NCI-H82 (cell line): ENCODE measurements around the gene ELFN2.
A peak's percentile ranks its signal among the peaks of the same experiment; 100 is the strongest.

Experiments
- DNase-seq: peaks from one replicate; lab custom pipeline; 2025; lab: John Stamatoyannopoulos, UW

ELFN2 gene

GRCh38 chr22:37454857-37455686 lies 27.8 kb upstream of the ELFN2 start:
- peak; percentile 28 for DNase-seq

DNA sequence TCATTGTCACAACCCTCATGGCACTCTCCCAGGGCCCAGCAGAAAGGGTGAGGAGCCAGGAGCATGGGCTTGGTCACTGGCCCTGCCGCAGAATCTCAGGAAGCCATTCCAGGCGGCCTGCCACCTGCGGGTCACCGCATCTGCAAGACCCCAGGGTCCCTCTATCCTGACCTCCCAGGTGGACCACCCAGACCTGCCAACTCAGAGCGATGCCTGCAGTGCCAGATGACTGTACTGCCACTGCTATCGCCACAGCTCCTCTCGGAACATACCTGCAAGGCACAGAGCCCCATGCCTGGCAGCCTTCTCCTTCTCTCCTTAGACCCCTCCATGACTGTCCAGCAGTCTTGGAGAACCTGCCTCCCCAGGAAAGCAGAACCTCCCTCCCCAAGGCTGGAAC lies 26.4 kb upstream of the ELFN2 start:
- DNase-seq, result no peak

DNA sequence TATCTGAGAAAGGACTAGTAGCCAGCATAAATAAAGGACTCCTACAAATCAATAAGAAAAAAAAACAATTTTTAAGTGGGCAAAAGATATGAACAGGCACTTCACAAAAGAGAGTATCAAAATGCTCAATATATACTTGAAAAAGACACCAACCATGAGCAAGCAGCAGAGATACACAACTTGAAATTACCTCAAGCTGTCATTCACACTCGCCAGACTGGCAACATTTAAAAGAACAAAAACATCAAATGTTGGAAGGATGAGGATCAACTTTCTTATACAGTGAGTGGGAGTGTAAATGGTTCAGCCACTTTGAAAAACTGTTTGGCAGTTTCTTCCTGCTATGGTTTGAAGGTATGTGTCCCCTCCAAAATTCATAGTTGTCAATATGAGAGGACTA lies 23.9 kb upstream of the ELFN2 start:
- DNase-seq, result no peak

GRCh38 chr22:37449331-37450001 lies 22.2 kb upstream of the ELFN2 start:
- DNase-seq, result no peak

DNA sequence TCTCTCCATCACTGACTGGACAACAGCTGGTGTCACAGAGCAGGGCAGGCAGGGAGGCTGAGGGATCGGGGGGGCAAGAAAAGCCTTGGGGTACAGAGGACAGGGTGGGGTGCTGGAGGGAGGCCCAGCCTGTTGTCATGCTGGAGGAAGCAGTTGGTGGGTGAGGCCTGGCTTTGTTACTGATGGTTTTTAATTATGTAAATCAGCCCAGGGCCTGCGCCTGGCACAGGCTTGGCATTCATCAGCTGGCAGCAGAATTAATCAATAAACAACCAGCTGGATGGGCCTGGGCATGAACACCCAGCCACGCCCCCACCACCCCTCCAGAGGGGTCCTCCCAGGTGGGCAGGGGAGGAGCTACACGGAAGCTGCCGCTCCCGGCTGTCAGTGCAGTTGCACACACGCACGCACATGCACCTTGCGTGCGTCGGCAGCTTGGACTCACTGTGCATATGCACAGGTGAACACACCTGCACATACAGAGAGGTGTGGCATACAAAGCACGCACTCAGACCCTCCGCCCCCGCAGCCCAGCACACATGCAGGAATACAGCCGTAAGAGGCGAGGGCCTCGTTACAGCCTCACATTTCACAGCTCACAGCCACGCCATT lies 21.3 kb upstream of the ELFN2 start:
- DNase-seq, result no peak

DNA sequence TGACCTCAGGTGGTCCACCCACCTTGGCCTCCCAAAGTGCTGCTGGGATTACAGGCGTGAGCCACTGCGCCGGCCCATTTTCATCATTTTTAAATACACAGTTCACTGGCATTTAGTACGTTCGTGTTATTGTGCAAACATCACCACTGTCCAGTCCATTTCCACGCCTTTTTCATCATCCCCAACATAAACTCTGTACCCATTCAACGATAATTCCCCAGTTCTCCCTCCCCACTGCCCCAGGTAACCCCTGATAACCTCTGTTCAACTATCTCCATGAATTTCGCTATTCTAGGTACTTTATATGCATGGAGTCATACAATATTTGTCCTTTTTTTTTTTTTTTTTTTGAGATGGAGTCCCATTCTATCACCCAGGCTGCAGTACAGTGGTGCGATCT lies 18.2 kb upstream of the ELFN2 start:
- DNase-seq, result no peak

GRCh38 chr22:37443977-37444376 lies 16.7 kb upstream of the ELFN2 start:
- DNase-seq, result no peak

GRCh38 chr22:37443086-37443485 lies 15.8 kb upstream of the ELFN2 start:
- DNase-seq, result no peak

GRCh38 chr22:37442537-37442936 lies 15.3 kb upstream of the ELFN2 start:
- DNase-seq, result no peak

GRCh38 chr22:37442135-37442534 lies 14.9 kb upstream of the ELFN2 start:
- no peak for DNase-seq

- DNase-seq, result no peak
These were observed 13.6 kb upstream of the ELFN2 start for GRCh38 chr22:37440875-37441274.

GRCh38 chr22:37439347-37439746 lies 12.1 kb upstream of the ELFN2 start:
- no peak for DNase-seq

DNA sequence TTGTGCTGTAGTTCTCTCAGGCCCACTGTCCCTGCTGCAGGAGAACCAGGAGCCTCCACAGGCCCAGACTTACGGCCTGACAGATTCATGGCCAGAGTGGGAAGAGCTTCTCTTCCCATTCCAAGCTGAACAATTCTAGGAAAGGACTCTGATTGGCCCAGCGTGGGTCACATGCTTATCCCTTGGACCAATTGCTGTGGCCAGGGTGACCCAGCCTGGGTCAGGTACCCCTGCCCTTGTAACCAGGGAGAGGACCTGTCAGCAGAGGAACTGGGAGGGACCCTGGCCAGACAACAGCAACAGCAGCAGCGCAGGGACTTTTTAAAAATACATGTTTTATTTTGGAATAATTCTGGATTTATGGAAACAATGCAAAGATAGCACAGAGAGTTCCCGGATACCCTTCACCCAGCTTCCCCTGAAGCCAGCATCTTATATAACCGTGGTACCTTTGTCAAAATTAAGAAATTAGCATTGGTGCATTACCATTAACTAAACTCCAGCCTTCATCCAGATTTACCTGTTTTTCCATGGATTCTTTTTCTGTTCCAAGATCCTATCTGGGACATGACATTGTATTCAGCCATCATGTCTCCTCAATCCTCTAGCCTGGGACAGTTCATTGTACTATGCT lies 8.8 kb upstream of the ELFN2 start:
- DNase-seq, result no peak

DNA sequence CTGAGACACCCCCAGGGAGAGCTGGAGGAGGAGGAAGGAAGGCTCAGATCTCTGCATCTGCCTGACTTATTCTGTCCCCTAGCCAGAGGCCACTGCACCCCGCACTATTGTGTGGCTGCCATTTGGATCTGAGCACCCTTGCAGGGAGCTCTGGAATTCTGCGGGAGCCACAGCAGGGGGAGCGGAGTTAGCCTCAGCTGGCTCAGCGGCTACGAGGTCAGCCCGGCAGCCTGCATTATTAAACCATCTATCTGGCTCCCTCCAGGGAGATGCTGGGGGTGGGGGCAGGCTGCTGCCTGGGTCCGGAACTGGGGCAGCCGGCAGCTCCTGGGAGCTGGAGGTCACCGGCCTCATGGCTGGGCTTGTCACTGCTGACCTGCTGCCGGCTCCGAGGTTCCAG lies 6.5 kb upstream of the ELFN2 start:
- no peak for DNase-seq

- no peak for DNase-seq
These were observed 5.4 kb upstream of the ELFN2 start for GRCh38 chr22:37432708-37433054.

GRCh38 chr22:37431801-37432707 lies 4.8 kb upstream of the ELFN2 start:
- no peak for DNase-seq

- DNase-seq, result no peak
These were observed 4.1 kb upstream of the ELFN2 start for GRCh38 chr22:37431366-37431765.

DNA sequence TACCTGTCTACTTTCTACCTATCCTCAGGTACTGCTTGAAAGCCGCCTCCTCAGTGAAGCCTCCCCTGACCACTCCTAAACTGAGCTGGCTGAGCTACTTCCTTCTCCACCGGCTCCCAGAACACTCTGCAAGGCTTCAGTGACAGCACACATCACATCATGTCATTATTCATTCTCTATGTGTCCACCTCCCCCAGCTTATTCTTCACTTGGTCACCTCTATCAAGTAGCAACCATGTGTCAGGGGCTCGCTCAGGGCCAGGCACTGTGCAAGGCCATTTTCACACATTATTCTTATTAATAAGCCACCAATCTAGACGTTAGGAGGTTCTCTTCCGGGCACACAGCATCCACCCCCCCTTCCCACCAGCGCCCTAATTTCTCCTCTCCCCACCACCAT lies 3.7 kb upstream of the ELFN2 start:
- DNase-seq, result no peak

- peak; percentile 79 for DNase-seq
These were observed 1.6 kb upstream of the ELFN2 start for GRCh38 chr22:37428649-37429586.
